HK-2 (cell line): ENCODE measurements around the gene CHST13.

Experiments
- DNase-seq: peaks from one replicate; pipeline ENCODE4 v3.0.0-alpha.2; 2018; ENCODE audit not compliant: unreplicated experiment

The CHST13 gene, protein sequence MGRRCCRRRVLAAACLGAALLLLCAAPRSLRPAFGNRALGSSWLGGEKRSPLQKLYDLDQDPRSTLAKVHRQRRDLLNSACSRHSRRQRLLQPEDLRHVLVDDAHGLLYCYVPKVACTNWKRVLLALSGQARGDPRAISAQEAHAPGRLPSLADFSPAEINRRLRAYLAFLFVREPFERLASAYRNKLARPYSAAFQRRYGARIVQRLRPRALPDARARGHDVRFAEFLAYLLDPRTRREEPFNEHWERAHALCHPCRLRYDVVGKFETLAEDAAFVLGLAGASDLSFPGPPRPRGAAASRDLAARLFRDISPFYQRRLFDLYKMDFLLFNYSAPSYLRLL

DNA sequence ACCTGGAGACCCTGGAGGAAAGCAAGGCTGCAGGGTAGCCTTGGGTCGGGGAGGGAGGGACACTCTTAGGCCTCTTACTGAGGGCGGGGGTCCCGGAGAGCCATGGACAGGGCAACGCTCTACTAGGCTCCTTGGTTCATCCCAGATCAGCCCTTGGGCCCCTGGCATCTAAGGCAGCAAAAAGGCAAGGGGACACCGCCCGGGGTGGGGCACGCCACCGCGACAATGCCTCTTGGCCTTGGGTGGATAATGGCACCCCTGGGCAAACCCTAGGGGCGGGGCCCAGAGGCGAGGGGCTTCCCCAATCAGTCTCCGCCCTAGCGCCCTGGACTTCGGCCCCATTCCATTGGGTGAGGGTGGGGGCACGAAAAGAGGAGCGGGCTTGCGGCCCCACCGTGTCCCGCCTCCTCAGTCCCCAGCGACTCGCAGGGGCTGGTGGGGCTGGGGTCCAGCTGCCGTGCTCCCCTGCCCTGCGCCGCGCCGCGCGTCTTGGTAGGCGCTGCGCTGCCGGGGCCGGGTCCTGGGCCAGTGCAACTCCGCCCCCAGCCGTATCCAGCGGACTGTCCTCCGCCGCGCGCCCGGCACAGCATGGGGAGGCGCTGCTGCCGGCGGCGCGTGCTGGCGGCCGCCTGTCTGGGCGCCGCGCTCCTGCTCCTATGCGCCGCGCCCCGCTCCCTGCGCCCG is at the start of gene CHST13:
Gene CHST13 (plus strand): TSS at position 411 of the 684 bp plus-strand sequence. CDS start 178 bp downstream, at position 589.
- DNase-seq: peak; percentile 46

DNA sequence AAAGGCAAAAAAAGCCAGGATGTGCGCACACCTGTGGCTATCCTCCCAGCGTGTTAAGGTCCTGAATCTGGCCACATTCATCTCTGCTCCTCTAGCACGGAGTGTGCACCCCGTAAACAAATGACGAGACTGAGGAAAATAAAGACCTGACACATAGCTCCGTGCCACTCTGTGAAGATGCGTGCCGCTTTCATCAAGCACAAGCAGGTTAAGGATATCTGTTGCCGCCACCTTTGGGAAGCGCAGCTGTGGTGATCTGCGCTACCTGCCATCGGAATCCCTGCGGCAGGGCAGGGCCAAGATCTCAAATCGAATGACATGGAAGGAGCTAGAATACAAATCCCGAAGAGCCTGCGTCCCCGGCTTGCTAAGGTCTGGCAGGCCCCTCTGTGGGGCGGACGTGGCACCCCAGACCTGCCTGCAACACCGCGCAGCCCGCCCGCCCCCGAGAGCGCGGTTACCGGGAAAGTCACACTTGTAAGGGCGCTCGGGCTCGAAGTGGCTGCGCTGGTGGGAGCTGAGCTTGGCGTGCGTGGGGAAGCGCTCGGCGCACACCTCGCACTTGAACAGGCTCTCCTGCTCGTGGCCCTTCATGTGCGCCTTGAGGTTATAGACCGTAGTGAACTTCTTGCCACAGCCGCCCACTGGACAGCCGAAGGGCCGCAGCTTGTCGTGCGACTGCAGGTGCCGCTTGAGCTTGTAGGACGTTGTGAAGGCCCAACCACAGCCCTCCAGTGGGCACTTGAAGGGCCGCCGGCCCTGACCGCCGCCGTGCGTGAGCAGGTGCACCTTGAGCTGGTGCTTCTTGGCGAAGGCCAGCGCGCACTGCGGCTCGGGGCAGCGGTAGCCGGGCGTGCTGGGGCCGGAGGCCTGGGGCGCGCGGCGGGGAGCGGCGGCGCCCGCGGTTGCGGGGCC is 49.2 kb upstream of the CHST13 start:
- peak; percentile 51 for DNase-seq

DNA sequence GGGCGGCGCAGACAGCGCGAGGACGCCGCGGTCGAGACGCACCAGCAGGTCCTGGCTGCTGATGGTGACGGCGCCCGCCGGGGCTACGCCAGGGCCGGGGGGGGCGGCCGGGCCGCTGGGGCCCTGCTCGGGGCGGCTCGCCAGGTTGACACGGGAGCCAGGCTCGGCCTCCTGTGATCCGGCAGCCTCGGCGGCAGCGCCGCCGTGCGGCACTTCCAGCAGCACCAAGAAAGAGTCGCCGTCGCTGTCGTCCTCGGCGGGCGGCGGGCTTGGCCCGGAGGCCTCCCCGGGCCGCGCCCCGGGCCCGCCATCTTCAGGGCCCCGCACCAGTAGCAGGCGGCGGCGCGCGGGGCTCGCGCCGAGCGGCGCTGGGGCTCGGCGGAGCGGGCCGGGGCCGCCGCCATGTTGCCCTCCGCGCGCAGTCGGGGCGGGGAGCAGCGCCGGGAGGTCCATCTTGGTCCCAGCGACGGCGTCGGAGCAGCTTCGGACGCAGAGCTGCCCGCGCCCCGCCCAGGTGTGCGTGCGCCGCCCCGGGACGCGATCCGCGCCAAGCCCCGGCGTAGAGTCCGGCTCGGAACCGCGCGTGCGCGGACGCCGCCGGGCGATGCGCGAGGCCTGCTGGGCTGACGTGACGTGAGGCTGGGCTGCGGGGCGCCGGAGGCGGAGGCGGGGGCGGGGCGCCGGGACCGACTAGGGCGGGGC is 48.4 kb upstream of the CHST13 start, which contains the start of gene ZXDC:
Gene ZXDC (minus strand): TSS at position 479 of the 702 bp plus-strand sequence. CDS start 26 bp downstream, at position 453.
- DNase-seq: peak; percentile 96

DNA sequence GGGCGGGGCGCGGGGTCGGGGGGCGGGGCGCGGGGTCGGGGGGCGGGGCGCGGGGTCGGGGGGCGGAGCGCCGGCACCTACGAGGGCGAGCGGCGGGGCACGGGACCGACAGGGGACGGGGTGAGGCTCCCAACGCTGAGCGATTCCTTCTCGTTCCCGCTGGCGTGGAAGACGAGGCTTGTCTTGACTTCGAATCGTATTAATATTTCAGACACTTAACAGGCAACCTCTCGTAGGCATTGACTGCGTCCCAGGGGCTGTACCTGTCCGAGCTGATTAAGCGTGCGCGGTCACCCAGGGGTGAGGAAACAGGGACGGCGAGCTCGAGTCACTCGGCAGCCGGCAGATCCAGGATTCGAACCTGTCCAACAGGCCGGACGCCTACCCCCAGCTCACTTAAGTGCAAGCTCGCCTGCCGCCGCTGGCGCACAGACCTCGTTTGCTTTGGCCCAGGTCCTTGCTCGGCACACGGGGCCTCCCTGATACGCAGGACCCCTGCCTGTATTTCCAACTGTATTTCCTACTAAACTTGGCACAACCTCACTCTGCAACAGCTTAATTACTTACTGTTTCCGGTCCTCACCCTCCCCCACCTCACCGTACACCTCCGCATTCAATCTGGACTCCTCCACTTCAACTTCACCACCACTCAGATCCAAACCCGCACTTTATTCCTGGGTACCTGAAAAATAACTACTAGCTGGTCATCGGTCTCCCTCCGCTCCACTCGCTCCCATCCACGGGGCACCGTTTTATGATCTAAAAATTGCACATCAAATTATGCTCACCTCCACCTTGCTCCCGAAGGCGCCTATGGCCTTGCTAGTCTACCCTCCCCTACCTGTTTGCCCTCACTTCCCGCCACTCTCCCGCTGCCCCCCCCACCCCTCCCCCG is 47.5 kb upstream of the CHST13 start:
- DNase-seq: no peak

DNA sequence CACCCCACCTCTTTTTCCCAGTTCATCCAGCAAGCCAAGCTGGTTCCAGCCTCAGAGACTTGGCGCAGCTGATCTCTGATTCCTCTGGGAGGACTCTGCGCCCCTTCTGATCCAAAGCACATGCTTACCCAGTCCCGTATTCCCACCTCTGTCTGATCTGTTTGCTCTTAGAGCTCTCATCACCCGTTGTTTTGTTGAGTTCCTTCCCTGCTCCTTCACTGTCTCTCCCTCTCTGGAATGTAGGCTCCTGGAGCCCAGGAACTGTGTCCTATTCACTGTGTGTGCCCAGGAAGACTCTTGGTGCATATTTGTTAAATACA is 46.9 kb upstream of the CHST13 start:
- no peak for DNase-seq

GRCh38 chr3:126478581-126479310 is 45.2 kb upstream of the CHST13 start:
- no peak for DNase-seq

GRCh38 chr3:126479642-126480041 is 44.3 kb upstream of the CHST13 start:
- no peak for DNase-seq

- DNase-seq: no peak
Observed at GRCh38 chr3:126480206-126480605, 43.7 kb upstream of the CHST13 start.

- no peak for DNase-seq
Observed at GRCh38 chr3:126480861-126481260, 43.1 kb upstream of the CHST13 start.

DNA sequence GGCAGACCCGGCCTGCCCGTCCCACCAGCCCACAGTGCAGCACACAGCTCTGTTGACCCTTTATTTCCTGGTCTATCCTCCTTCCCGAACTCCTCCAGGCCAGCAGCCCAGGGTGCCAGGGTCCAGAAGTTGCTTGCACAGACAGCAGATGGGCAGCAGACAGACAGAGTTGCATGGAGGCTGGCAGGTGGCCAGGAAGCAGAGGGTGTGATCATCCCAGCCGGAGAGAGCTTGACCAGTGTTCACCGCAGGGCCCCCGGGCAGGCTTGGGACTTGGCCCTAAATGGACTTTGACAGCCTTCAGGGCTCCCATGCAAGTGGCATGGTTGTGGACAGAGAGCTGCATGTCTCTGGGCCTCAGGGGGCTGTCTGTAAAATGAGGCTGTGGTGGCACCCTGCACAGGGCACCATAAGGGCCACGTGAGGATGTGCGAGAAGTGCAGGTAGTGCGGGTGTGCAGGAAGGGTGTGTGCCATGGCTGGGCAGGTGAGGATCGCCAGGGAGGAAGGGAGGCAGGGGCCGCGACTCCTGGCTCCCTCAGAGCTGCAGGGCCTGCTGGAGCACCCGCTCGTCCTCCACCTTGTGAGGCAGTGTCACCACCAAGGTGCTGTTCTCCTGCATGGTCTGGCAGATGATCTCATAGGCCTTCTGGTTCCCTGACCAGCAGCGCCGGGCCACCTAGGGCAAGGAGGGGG is 42.0 kb upstream of the CHST13 start:
- peak; percentile 6 for DNase-seq

DNA sequence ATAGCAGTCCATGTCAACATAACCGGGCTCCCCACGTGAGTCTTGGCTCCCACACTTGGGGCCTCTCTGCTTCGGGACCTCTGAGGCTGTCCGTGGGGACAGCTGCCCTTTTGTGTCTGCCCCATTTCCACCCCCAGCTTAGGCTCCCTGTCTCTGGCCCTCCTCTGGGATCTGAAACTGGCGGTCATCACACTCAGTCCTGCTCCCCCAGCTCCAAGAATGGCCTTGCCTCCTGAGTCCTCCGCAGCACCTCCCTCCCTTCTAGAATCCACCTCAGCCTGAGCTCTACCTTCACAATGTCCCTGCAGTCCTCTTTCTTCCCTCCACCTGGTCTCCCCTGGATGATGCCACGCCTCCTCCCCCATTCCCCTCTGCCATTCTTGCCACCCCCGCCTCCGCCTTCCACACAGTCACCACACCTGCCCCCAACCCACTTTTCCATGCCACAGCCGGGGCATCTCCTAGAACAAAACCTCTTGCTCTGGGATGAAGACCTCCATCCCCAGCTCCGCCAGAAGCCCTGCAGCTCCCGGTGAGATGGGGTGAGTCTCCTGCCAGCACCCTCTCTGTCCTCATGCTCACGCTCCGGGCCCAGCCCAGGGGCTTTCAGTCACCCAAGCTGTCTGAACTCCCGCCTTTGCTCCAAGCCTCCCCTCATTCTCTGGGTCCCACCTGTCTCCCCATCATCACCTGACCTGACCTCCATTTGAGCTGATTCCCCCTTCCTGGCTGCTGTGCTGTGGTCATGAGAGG is 41.3 kb upstream of the CHST13 start:
- DNase-seq: no peak

DNA sequence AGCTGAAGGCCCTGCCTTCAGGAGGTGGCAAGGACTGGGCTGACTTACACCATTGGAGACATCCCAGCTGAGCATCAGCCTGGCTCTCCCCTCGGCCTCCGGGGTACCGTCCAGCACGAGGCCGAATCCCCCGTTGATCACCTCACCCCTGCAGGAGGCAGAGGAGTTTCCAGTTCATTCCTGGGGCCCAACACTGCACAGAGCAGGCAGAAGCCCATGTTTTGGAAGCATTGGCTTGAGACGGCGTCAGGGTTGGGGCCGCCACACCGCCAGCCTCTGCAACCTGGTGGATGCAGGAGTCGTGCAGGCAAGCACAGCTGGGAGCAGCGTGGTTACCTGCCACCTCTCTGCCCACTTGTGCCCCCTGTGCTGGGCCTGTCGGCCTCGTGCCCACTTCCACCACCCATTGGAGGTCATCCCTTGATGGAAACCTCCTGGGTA is 40.6 kb upstream of the CHST13 start:
- no peak for DNase-seq

DNA sequence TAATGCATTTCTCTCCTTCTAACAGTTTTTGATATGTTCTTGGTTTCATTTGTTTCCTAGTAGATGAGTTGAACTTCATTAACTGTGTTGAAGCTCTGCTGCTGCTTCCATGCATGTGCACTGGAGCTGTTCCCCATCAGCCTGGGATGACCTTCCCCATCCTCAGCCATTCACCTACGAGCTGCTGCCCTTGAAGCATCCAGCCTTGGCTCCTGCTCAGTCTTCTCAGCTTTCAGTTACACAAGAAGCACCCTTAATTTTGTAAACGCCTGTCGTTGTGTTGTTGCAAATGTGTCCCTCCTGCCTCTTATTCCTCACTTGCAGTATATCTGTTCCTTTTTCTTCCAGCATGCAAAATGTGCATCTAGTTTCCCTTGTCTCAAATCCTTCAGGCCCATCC is 39.8 kb upstream of the CHST13 start:
- no peak for DNase-seq

- no peak for DNase-seq
Observed at GRCh38 chr3:126484662-126485061, 39.3 kb upstream of the CHST13 start.

DNA sequence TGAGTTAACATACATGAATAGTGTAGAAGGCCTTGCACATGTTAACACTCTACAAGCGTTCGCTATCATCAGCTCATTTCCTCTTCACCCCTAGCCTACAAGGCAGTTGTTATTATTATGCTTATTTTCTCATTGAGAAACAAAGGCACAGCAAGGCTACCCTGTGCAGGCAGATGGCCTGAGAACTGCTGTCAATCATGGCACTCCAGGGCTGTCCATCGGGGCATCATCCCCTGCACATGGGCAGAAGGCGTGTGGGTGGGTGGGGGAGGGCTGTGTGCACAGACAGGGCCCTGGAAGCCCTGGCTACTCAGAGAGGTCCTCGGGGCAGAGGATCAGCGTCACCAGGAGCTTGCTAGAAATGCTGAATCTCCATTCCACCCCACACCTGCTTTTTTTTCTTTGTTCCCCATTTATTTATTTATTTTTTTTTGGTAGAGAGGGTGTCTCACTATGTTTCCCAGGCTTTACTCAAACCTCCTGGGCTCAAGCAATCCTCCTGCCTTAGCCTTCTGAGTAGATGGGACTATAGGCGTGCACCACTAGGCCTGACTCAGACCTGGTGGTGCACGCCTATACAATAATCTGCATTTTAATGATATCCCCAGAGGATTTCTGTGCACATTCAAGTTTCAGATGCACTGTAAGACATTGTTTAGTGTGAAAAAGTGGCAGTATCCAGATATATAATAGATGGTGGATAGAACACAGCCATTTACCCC is 38.6 kb upstream of the CHST13 start:
- no peak for DNase-seq

- DNase-seq: no peak
Observed at GRCh38 chr3:126485956-126486355, 38.0 kb upstream of the CHST13 start.

GRCh38 chr3:126486360-126486847 is 37.6 kb upstream of the CHST13 start:
- DNase-seq: no peak
